ENCODE results near the gene RAB11FIP3. TPM values are rescaled to one million over a fixed set of nuclear protein-coding genes. Genes with fewer than 3 reads are reported as not detected.
A peak's percentile ranks its signal among the peaks of the same experiment; 100 is the strongest.

The RAB11FIP3 gene
- total and polyA plus RNA-seq, 3 experiments from 2014 or later, result 4.4 to 32.8 (median 30.0) TPM

- H3K4me1 Mint-ChIP-seq, result no peaks in the 10 kb centered on the region
- ChIA-PET CTCF (no interaction called here), POLR2A (no interaction called here)
- no peak overlapping the region for H3K27ac Mint-ChIP-seq
- Histone ChIP-seq H3K27ac (ENCODE audit: low read depth, low read length) (no peak overlapping the region), H3K36me3 (ENCODE audit: insufficient read depth, low read length) (no peaks in the 10 kb centered on the region), H3K27me3 (ENCODE audit: insufficient read depth, low read length, poor library complexity, severe bottlenecking) (no peaks in the 10 kb centered on the region), H3K4me3 (ENCODE audit: low read length) (no peak overlapping the region), H3K4me1 (ENCODE audit: insufficient read depth, low read length) (no peaks in the 10 kb centered on the region), H3K9me3 (ENCODE audit: low read length) (no peaks in the 10 kb centered on the region)
- H3K36me3 Mint-ChIP-seq, result peaks cover 0 to 12% (median 0%) of the 10 kb centered on the region in 3 donors
- H3K4me3 Mint-ChIP-seq, result no peak overlapping the region
- no peaks in the 10 kb centered on the region for H3K27me3 Mint-ChIP-seq
- no peaks in the 10 kb centered on the region for H3K9me3 Mint-ChIP-seq
- no peak for DNase-seq
Measured at GRCh38 chr16:549544-550263, 124.3 kb downstream of the RAB11FIP3 start.

GRCh38 chr16:551210-551609 is 125.8 kb downstream of the RAB11FIP3 start:
- no peak overlapping the region for H3K4me3 Mint-ChIP-seq
- H3K4me1 Mint-ChIP-seq, result no peaks in the 10 kb centered on the region
- no peaks in the 10 kb centered on the region for H3K36me3 ChIP-seq (ENCODE audit: insufficient read depth, low read length)
- no peaks in the 10 kb centered on the region for H3K27me3 ChIP-seq (ENCODE audit: insufficient read depth, low read length, poor library complexity, severe bottlenecking)
- H3K36me3 Mint-ChIP-seq, result peaks cover 0 to 11% (median 0%) of the 10 kb centered on the region in 3 donors
- DNase-seq, result no peak
- no peak overlapping the region for H3K27ac Mint-ChIP-seq
- no peak overlapping the region for H3K4me3 ChIP-seq (ENCODE audit: low read length)
- no peak overlapping the region for H3K27ac ChIP-seq (ENCODE audit: low read depth, low read length)
- H3K4me1 ChIP-seq (ENCODE audit: insufficient read depth, low read length), result no peaks in the 10 kb centered on the region
- no peaks in the 10 kb centered on the region for H3K9me3 ChIP-seq (ENCODE audit: low read length)
- H3K9me3 Mint-ChIP-seq, result no peaks in the 10 kb centered on the region
- ChIA-PET POLR2A (no interaction called here), CTCF (no interaction called here)
- H3K27me3 Mint-ChIP-seq, result no peaks in the 10 kb centered on the region

GRCh38 chr16:552171-552570 is 126.7 kb downstream of the RAB11FIP3 start:
- H3K27ac ChIP-seq (ENCODE audit: low read depth, low read length), result no peak overlapping the region
- H3K4me3 ChIP-seq (ENCODE audit: low read length), result no peak overlapping the region
- no peaks in the 10 kb centered on the region for H3K27me3 ChIP-seq (ENCODE audit: insufficient read depth, low read length, poor library complexity, severe bottlenecking)
- POLR2A ChIA-PET, result no interaction called here
- no peaks in the 10 kb centered on the region for H3K9me3 Mint-ChIP-seq
- H3K4me1 Mint-ChIP-seq, result no peaks in the 10 kb centered on the region
- H3K9me3 ChIP-seq (ENCODE audit: low read length), result no peaks in the 10 kb centered on the region
- DNase-seq, result no peak
- no peaks in the 10 kb centered on the region for H3K27me3 Mint-ChIP-seq
- H3K4me1 ChIP-seq (ENCODE audit: insufficient read depth, low read length), result no peaks in the 10 kb centered on the region
- H3K36me3 ChIP-seq (ENCODE audit: insufficient read depth, low read length), result no peaks in the 10 kb centered on the region
- CTCF ChIA-PET, result no interaction called here
- no peak overlapping the region for H3K27ac Mint-ChIP-seq
- no peak overlapping the region for H3K4me3 Mint-ChIP-seq
- H3K36me3 Mint-ChIP-seq, result peaks cover 0 to 11% (median 0%) of the 10 kb centered on the region in 3 donors

- POLR2A ChIA-PET, result no interaction called here
- H3K27me3 ChIP-seq (ENCODE audit: insufficient read depth, low read length, poor library complexity, severe bottlenecking), result peaks cover 5% of the 10 kb centered on the region
- H3K27ac ChIP-seq (ENCODE audit: low read depth, low read length), result no peak overlapping the region
- no peaks in the 10 kb centered on the region for H3K4me1 ChIP-seq (ENCODE audit: insufficient read depth, low read length)
- Mint-ChIP-seq H3K4me1 (no peaks in the 10 kb centered on the region), H3K27ac (no peak overlapping the region), H3K27me3 (peaks cover 2 to 3% of the 10 kb centered on the region in 2 donors), H3K9me3 (no peaks in the 10 kb centered on the region), H3K36me3 (peaks cover 0 to 11% (median 0%) of the 10 kb centered on the region in 3 donors), H3K4me3 (peak overlapping the region in 1 of 7 donors; percentile 27)
- no peaks in the 10 kb centered on the region for H3K9me3 ChIP-seq (ENCODE audit: low read length)
- no peaks in the 10 kb centered on the region for H3K36me3 ChIP-seq (ENCODE audit: insufficient read depth, low read length)
- DNase-seq, result no peak
- H3K4me3 ChIP-seq (ENCODE audit: low read length), result no peak overlapping the region
- CTCF ChIA-PET, result no interaction called here
Measured at GRCh38 chr16:553601-554296, 128.3 kb downstream of the RAB11FIP3 start.

GRCh38 chr16:554297-554621 is 128.8 kb downstream of the RAB11FIP3 start:
- Mint-ChIP-seq H3K4me1 (no peaks in the 10 kb centered on the region), H3K4me3 (peak overlapping the region in 1 of 7 donors; percentile 27), H3K27me3 (peaks cover 2 to 3% of the 10 kb centered on the region in 2 donors), H3K9me3 (no peaks in the 10 kb centered on the region), H3K27ac (no peak overlapping the region), H3K36me3 (peaks cover 0 to 9% (median 0%) of the 10 kb centered on the region in 3 donors)
- DNase-seq, result no peak
- no peak overlapping the region for H3K27ac ChIP-seq (ENCODE audit: low read depth, low read length)
- ChIA-PET CTCF (no interaction called here), POLR2A (no interaction called here)
- peaks cover 8% of the 10 kb centered on the region for H3K27me3 ChIP-seq (ENCODE audit: insufficient read depth, low read length, poor library complexity, severe bottlenecking)
- H3K4me1 ChIP-seq (ENCODE audit: insufficient read depth, low read length), result no peaks in the 10 kb centered on the region
- no peak overlapping the region for H3K4me3 ChIP-seq (ENCODE audit: low read length)
- H3K36me3 ChIP-seq (ENCODE audit: insufficient read depth, low read length), result no peaks in the 10 kb centered on the region
- no peaks in the 10 kb centered on the region for H3K9me3 ChIP-seq (ENCODE audit: low read length)

GRCh38 chr16:554640-555365 is 129.4 kb downstream of the RAB11FIP3 start:
- H3K36me3 Mint-ChIP-seq, result peaks cover 0 to 9% (median 0%) of the 10 kb centered on the region in 3 donors
- no peak overlapping the region for H3K4me3 Mint-ChIP-seq
- ChIA-PET CTCF (no interaction called here), POLR2A (no interaction called here)
- Histone ChIP-seq H3K4me1 (ENCODE audit: insufficient read depth, low read length) (no peaks in the 10 kb centered on the region), H3K4me3 (ENCODE audit: low read length) (no peak overlapping the region), H3K9me3 (ENCODE audit: low read length) (no peaks in the 10 kb centered on the region), H3K36me3 (ENCODE audit: insufficient read depth, low read length) (no peaks in the 10 kb centered on the region), H3K27me3 (ENCODE audit: insufficient read depth, low read length, poor library complexity, severe bottlenecking) (peaks cover 8% of the 10 kb centered on the region), H3K27ac (ENCODE audit: low read depth, low read length) (no peak overlapping the region)
- H3K4me1 Mint-ChIP-seq, result no peaks in the 10 kb centered on the region
- H3K27ac Mint-ChIP-seq, result no peak overlapping the region
- H3K27me3 Mint-ChIP-seq, result peaks cover 3 to 4% of the 10 kb centered on the region in 2 donors
- no peak for DNase-seq
- no peaks in the 10 kb centered on the region for H3K9me3 Mint-ChIP-seq

- Mint-ChIP-seq H3K27me3 (peaks cover 3 to 4% of the 10 kb centered on the region in 2 donors), H3K27ac (no peak overlapping the region), H3K4me3 (no peak overlapping the region), H3K36me3 (peaks cover 0 to 9% (median 0%) of the 10 kb centered on the region in 3 donors), H3K4me1 (no peaks in the 10 kb centered on the region), H3K9me3 (no peaks in the 10 kb centered on the region)
- H3K4me1 ChIP-seq (ENCODE audit: insufficient read depth, low read length), result no peaks in the 10 kb centered on the region
- no peak overlapping the region for H3K4me3 ChIP-seq (ENCODE audit: low read length)
- H3K9me3 ChIP-seq (ENCODE audit: low read length), result no peaks in the 10 kb centered on the region
- ChIA-PET POLR2A (no interaction called here), CTCF (no interaction called here)
- DNase-seq, result no peak
- no peak overlapping the region for H3K27ac ChIP-seq (ENCODE audit: low read depth, low read length)
- H3K36me3 ChIP-seq (ENCODE audit: insufficient read depth, low read length), result no peaks in the 10 kb centered on the region
- H3K27me3 ChIP-seq (ENCODE audit: insufficient read depth, low read length, poor library complexity, severe bottlenecking), result peaks cover 8% of the 10 kb centered on the region
Measured at GRCh38 chr16:555528-556473, 130.4 kb downstream of the RAB11FIP3 start.

All from CD8-positive, alpha-beta memory T cell (primary cell).